NCI-H2227 (cell line): ENCODE measurements around the gene TFR2.

Source experiments
- DNase-seq: peaks from one replicate; lab custom pipeline; 2025; ENCODE audit not compliant: unreplicated experiment; lab: John Stamatoyannopoulos, UW

The TFR2 gene

GRCh38 chr7:100573691-100574361, 67.5 kb downstream of the TFR2 start, which contains the start of gene SAP25:
Gene SAP25 (minus strand): TSS chr7:100573900. CDS start chr7:100573742, 158 bp downstream.
- no peak for DNase-seq

GRCh38 chr7:100572949-100573675, 68.2 kb downstream of the TFR2 start:
- no peak for DNase-seq

- no peak for DNase-seq
These were observed 68.9 kb downstream of the TFR2 start for GRCh38 chr7:100572281-100572948.

GRCh38 chr7:100571829-100572116, 69.6 kb downstream of the TFR2 start:
- DNase-seq: no peak

GRCh38 chr7:100570954-100571828, 70.2 kb downstream of the TFR2 start:
- no peak for DNase-seq
